IMR-90 (cell line): ENCODE measurements around the gene CEP152. TPM values are rescaled to one million over a fixed set of nuclear protein-coding genes. Genes with fewer than 3 reads are reported as not detected.
A peak's percentile ranks its signal among the peaks of the same experiment; 100 is the strongest.

ENCODE experiments used
- ATAC-seq: fragments of 200-7000 bp; cut with Tn5 transposase; 2 replicates; pipeline ENCODE4 v1.9.1; 2020; ENCODE audit warnings: low read depth, mild to moderate bottlenecking, moderate library complexity
- BruUV-seq: library from RNA; stranded (reverse); fragments of 400-500 nt; replicated peaks from 2 replicates; lab custom pipeline; 2021; lab: Mats Ljungman, UMichigan
- CTCF ChIA-PET: fragments of 300-600 bp; formaldehyde crosslinking; extraction: SDS; loops from one replicate; lab custom pipeline; 2021; ENCODE audit warnings: antibody characterized with exemption; lab: Yijun Ruan, JAX
- POLR2A ChIA-PET: fragments of 300-600 bp; sonication (Branson Sonifier 250); formaldehyde crosslinking; loops from one replicate; lab custom pipeline; 2022; ENCODE audit warnings: antibody characterized with exemption; ENCODE audit not compliant: unreplicated experiment; lab: Charles Lee
- DNase-seq: peaks from one replicate; pipeline ENCODE4 v3.0.0; 2013
- H2AFZ ChIP-seq: replicated peaks from 2 replicates; pipeline ENCODE3; 2013; ENCODE audit warnings: low read length, mild to moderate bottlenecking; ENCODE audit not compliant: poor library complexity
- H2AK5ac ChIP-seq: 2 replicates; pipeline ENCODE4 v1.6.1; 2013; ENCODE audit warnings: low read depth, low read length, inconsistent platforms
- H2AK9ac ChIP-seq: replicated peaks from 2 replicates; pipeline ENCODE3; 2013; ENCODE audit warnings: mild to moderate bottlenecking, low read depth, low read length, moderate library complexity; ENCODE audit not compliant: poor library complexity
- H2BK120ac ChIP-seq: 2 replicates; pipeline ENCODE4 v1.6.1; 2013; ENCODE audit warnings: low read depth, low read length, inconsistent platforms
- H2BK15ac ChIP-seq: 3 replicates; pipeline ENCODE4 v1.6.1; 2013; ENCODE audit warnings: low read depth, low read length, inconsistent platforms
- H2BK20ac ChIP-seq: 2 replicates; pipeline ENCODE4 v1.6.1; 2013; ENCODE audit warnings: low read depth, mild to moderate bottlenecking, inconsistent platforms, low read length, moderate library complexity
- H2BK5ac ChIP-seq: 2 replicates; pipeline ENCODE4 v1.6.1; 2013; ENCODE audit warnings: mild to moderate bottlenecking, low read depth, low read length, inconsistent platforms; ENCODE audit not compliant: poor library complexity, severe bottlenecking
- H3K14ac ChIP-seq: replicated peaks from 2 replicates; pipeline ENCODE4 v1.6.1; 2013; ENCODE audit warnings: low read depth, low read length, inconsistent platforms
- H3K18ac ChIP-seq: 2 replicates; pipeline ENCODE4 v1.6.1; 2013; ENCODE audit warnings: low read depth, low read length, control low read depth
- H3K23ac ChIP-seq: 2 replicates; pipeline ENCODE4 v1.6.1; 2013; ENCODE audit warnings: low read depth, low read length, inconsistent platforms
- H3K27ac ChIP-seq: 2 replicates; pipeline ENCODE4 v1.5.1; 2013; ENCODE audit warnings: mild to moderate bottlenecking, control low read depth, low read length; ENCODE audit not compliant: insufficient read depth
- H3K27me3 ChIP-seq: 2 replicates; pipeline ENCODE4 v1.6.1; 2013; ENCODE audit warnings: low read length; ENCODE audit not compliant: control insufficient read depth, insufficient read depth
- H3K36me3 ChIP-seq: 2 replicates; pipeline ENCODE4 v1.6.1; 2013; ENCODE audit warnings: low read length, mixed read lengths; ENCODE audit not compliant: control insufficient read depth, insufficient read depth
- H3K4ac ChIP-seq: 2 replicates; pipeline ENCODE4 v1.6.1; 2013; ENCODE audit warnings: low read depth, low read length, inconsistent platforms
- H3K4me1 ChIP-seq: 2 replicates; pipeline ENCODE4 v1.6.1; 2013; ENCODE audit warnings: low read length, mixed read lengths; ENCODE audit not compliant: control insufficient read depth, insufficient read depth
- H3K4me2 ChIP-seq: 2 replicates; pipeline ENCODE4 v1.6.1; 2013; ENCODE audit warnings: low read depth, mild to moderate bottlenecking, control low read depth, low read length, moderate library complexity
- H3K4me3 ChIP-seq: 2 replicates; pipeline ENCODE4 v1.5.1; 2013; ENCODE audit warnings: low read depth, mild to moderate bottlenecking, control low read depth, low read length, moderate library complexity; ENCODE audit not compliant: insufficient read depth
- H3K56ac ChIP-seq: 2 replicates; pipeline ENCODE4 v1.6.1; 2013; ENCODE audit warnings: low read length, inconsistent platforms; ENCODE audit not compliant: insufficient read depth; ENCODE audit errors: extremely low read depth
- H3K79me1 ChIP-seq, 2 experiments: 2 replicates each; pipeline ENCODE4 v1.6.1; 2013; ENCODE audit warnings: low read length in 2 of 2, inconsistent platforms in 1 of 2, low read depth in 1 of 2
- H3K9ac ChIP-seq: 2 replicates; pipeline ENCODE4 v1.6.1; 2013; ENCODE audit warnings: low read depth, low read length, control low read depth
- H3K9me1 ChIP-seq: 2 replicates; pipeline ENCODE4 v1.6.1; 2013; ENCODE audit warnings: low read length, inconsistent platforms; ENCODE audit not compliant: insufficient read depth
- H3K9me3 ChIP-seq: 2 replicates; pipeline ENCODE4 v1.6.1; 2013; ENCODE audit warnings: low read length; ENCODE audit not compliant: control insufficient read depth, insufficient read depth
- H4K20me1 ChIP-seq: 2 replicates; pipeline ENCODE4 v1.6.1; 2013; ENCODE audit warnings: low read length, inconsistent platforms; ENCODE audit not compliant: insufficient read depth
- H4K5ac ChIP-seq: 2 replicates; pipeline ENCODE4 v1.6.1; 2013; ENCODE audit warnings: mild to moderate bottlenecking, low read depth, low read length, control low read depth
- H4K8ac ChIP-seq, 2 experiments: 2 replicates each; pipeline ENCODE4 v1.6.1; 2013; ENCODE audit warnings: low read depth in 2 of 2, low read length in 2 of 2, control low read depth in 1 of 2, inconsistent platforms in 1 of 2
- H4K91ac ChIP-seq: 2 replicates; pipeline ENCODE4 v1.6.1; 2013; ENCODE audit warnings: low read depth, low read length, inconsistent platforms; ENCODE audit not compliant: insufficient read depth
- BHLHE40 ChIP-seq: fragments of 150-350 bp; IDR thresholded peaks from 2 replicates; pipeline ENCODE4 v1.6.1; 2016; ENCODE audit warnings: mild to moderate bottlenecking, low read depth, low read length
- CEBPB ChIP-seq: IDR thresholded peaks from 2 replicates; pipeline ENCODE4 v1.6.1; 2012; ENCODE audit warnings: low read depth, low read length, improper control_type of control experiment
- CHD1 ChIP-seq: IDR thresholded peaks from 2 replicates; pipeline ENCODE4 v1.6.1; 2012; ENCODE audit warnings: low read depth, low read length, improper control_type of control experiment
- CTCF ChIP-seq: conservative IDR thresholded peaks from 2 replicates; pipeline ENCODE4 v1.5.1; 2012; ENCODE audit warnings: mild to moderate bottlenecking, low read depth, low read length, improper control_type of control experiment
- ELK1 ChIP-seq: fragments of 150-350 bp; IDR thresholded peaks from 2 replicates; pipeline ENCODE4 v1.6.1; 2016; ENCODE audit warnings: low read depth, mild to moderate bottlenecking, low read length, moderate library complexity, borderline replicate concordance
- FOS ChIP-seq: fragments of 150-350 bp; IDR thresholded peaks from 2 replicates; pipeline ENCODE4 v1.6.1; 2016; ENCODE audit warnings: low read depth, low read length
- MAFK ChIP-seq: IDR thresholded peaks from 2 replicates; pipeline ENCODE4 v1.6.1; 2012; ENCODE audit warnings: low read depth, low read length, improper control_type of control experiment
- MAZ ChIP-seq: IDR thresholded peaks from 2 replicates; pipeline ENCODE4 v1.6.1; 2012; ENCODE audit warnings: low read depth, mild to moderate bottlenecking, low read length, improper control_type of control experiment, moderate library complexity, borderline replicate concordance
- MXI1 ChIP-seq: IDR thresholded peaks from 2 replicates; pipeline ENCODE4 v1.6.1; 2012; ENCODE audit warnings: low read depth, mild to moderate bottlenecking, low read length, moderate library complexity, borderline replicate concordance
- NFE2L2 ChIP-seq: fragments of 150-350 bp; IDR thresholded peaks from 2 replicates; pipeline ENCODE4 v1.6.1; 2016; ENCODE audit warnings: low read depth, mild to moderate bottlenecking, low read length
- POLR2A ChIP-seq: IDR thresholded peaks from 2 replicates; pipeline ENCODE4 v1.6.1; 2012; ENCODE audit warnings: mild to moderate bottlenecking, low read depth, low read length
- RAD21 ChIP-seq: IDR thresholded peaks from 2 replicates; pipeline ENCODE4 v1.6.1; 2012; ENCODE audit warnings: low read length, improper control_type of control experiment
- RCOR1 ChIP-seq: IDR thresholded peaks from 2 replicates; pipeline ENCODE4 v1.6.1; 2012; ENCODE audit warnings: mild to moderate bottlenecking, low read length, improper control_type of control experiment; ENCODE audit not compliant: insufficient replicate concordance
- RFX5 ChIP-seq: IDR thresholded peaks from 2 replicates; pipeline ENCODE4 v1.8.0; 2012; ENCODE audit warnings: low read depth, mild to moderate bottlenecking, low read length, moderate library complexity
- SMC3 ChIP-seq: fragments of 150-350 bp; IDR thresholded peaks from 2 replicates; pipeline ENCODE4 v1.6.1; 2016; ENCODE audit warnings: low read depth, mild to moderate bottlenecking, antibody characterized with exemption, low read length, moderate library complexity
- USF2 ChIP-seq: fragments of 150-350 bp; IDR thresholded peaks from 2 replicates; pipeline ENCODE4 v1.6.1; 2017; ENCODE audit warnings: mild to moderate bottlenecking, antibody characterized with exemption, low read length, low read depth
- WGBS, 2 experiments: methylation state at CpG; one replicate each; pipeline versions ENCODE4 v1.1.5 to v1.1.7; 2013; ENCODE audit warnings: missing lambda C conversion rate in 2 of 2; ENCODE audit not compliant: insufficient read length in 1 of 2; ENCODE audit errors: extremely low coverage in 2 of 2; 5-methylcytosine and 5-hydroxymethylcytosine counted together
- dilution Hi-C: fragments of 300-500 bp; cut with HindIII; formaldehyde crosslinking; loops from one replicate; pipeline ENCODE4 v1.14.3; 2018; ENCODE audit warnings: low sequenced_read_pairs; ENCODE audit not compliant: unreplicated experiment
- in situ Hi-C: fragments of 300-500 bp; cut with MboI; formaldehyde crosslinking; loops from 3 replicates; pipeline ENCODE4 v1.14.3; 2019; ENCODE audit warnings: low sequenced_read_pairs, inconsistent platforms, mixed read lengths
- intact Hi-C: fragments of 100-400 bp; cut with micrococcal nuclease; formaldehyde crosslinking; loops from 2 replicates; pipeline ENCODE4 v1.10.0; 2022
- polyA plus RNA-seq, 3 experiments: library from polyadenylated mRNA; depleted of rRNA; stranded (reverse); fragments of >200 nt; gene quantifications; 2 replicates each; pipeline ENCODE4 v1.2.3, GENCODE V29; 2012; ENCODE audit warnings: low replicate concordance in 1 of 3
- total RNA-seq: library from RNA; depleted of rRNA; stranded (reverse); fragments of >200 nt; gene quantifications from 2 replicates; pipeline ENCODE4 v1.2.3, GENCODE V29; 2012

Gene CEP152
- total and polyA plus RNA-seq, 2 of the 4 experiments (the other 2 are of a cell fraction): 2.1 to 7.3 TPM

GRCh38 chr15:48781017-48781416 lies 29.9 kb downstream of the CEP152 start:
- in situ Hi-C loops: no loop called here
- BruUV-seq: no TSS peak

More at GRCh38 chr15:48781017-48781416, 29.9 kb downstream of the CEP152 start:
- Histone ChIP-seq H3K27ac (no peak overlapping the region), H3K36me3 (peaks cover 7% of the 10 kb centered on the region), H3K9ac (no peak overlapping the region), H3K4ac (no peak overlapping the region), H2BK20ac (no peak overlapping the region), H2BK5ac (no peak overlapping the region), H3K56ac (no peak overlapping the region), H2BK120ac (no peak overlapping the region), H3K4me1 (peaks cover 3% of the 10 kb centered on the region; the same call in 1 of the 2 replicates), H3K27me3 (no peaks in the 10 kb centered on the region), H3K23ac (no peak overlapping the region), H2AK5ac (no peak overlapping the region), H4K20me1 (no peaks in the 10 kb centered on the region), H3K9me3 (no peaks in the 10 kb centered on the region), H4K91ac (no peak overlapping the region), H4K5ac (no peak overlapping the region), H3K4me2 (no peak overlapping the region), H3K14ac (no peak overlapping the region), H3K79me1 (peaks cover 0 to 4% of the 10 kb centered on the region in 2 experiments; a peak in 1 of 4 replicates), H2BK15ac (no peak overlapping the region), H2AFZ (no peak overlapping the region), H2AK9ac (no peak overlapping the region), H3K4me3 (no peak overlapping the region), H4K8ac (no peak overlapping the region), H3K9me1 (no peaks in the 10 kb centered on the region), H3K18ac (no peak overlapping the region)
- POLR2A ChIA-PET: no interaction called here
- TF ChIP-seq NFE2L2 (no peak), MXI1 (no peak), CEBPB (no peak), ELK1 (no peak), CHD1 (no peak), BHLHE40 (no peak), RCOR1 (no peak), RFX5 (no peak), POLR2A (no peak), SMC3 (no peak), USF2 (no peak), MAFK (no peak), MAZ (no peak), CTCF (no peak), RAD21 (no peak), FOS (no peak)
- intact Hi-C loops: no loop called here
- DNase-seq: peak; percentile 37
- dilution Hi-C loops: no loop called here
- no peak for ATAC-seq
- CTCF ChIA-PET: no interaction called here
- WGBS, 2 experiments: no CpG with 5 or more reads among the region's 2 CpGs
